ENCODE results near the gene UTP25.
"Not testable (repeated sequence)": the region's sequence is repeated elsewhere in the genome, so short reads cannot be mapped to it uniquely, and the experiment has no call there.

Gene UTP25

DNA sequence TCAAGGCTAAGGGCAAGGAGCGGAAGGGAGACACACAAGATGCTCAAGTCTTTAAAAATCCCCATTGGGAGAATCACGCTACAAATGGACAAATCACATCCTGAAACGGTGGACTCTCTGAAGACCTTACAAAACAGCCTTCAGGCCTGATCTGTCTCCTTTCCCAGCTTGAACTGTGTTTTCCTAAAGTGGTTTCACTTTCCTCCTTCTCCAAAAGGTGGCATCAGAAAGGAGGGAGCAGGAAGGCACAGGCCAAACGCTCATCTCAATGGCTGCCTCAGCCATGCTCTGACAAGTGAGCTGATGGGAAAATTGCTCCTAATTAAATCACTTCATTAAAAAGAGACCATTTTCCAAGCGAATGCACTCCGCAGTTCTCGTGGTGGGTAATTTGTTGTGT is 47.7 kb downstream of the UTP25 start:
- peak; percentile 72 for DNase-seq

GRCh38 chr1:209876078-209876800 is 48.5 kb downstream of the UTP25 start:
- DNase-seq = no peak

DNA sequence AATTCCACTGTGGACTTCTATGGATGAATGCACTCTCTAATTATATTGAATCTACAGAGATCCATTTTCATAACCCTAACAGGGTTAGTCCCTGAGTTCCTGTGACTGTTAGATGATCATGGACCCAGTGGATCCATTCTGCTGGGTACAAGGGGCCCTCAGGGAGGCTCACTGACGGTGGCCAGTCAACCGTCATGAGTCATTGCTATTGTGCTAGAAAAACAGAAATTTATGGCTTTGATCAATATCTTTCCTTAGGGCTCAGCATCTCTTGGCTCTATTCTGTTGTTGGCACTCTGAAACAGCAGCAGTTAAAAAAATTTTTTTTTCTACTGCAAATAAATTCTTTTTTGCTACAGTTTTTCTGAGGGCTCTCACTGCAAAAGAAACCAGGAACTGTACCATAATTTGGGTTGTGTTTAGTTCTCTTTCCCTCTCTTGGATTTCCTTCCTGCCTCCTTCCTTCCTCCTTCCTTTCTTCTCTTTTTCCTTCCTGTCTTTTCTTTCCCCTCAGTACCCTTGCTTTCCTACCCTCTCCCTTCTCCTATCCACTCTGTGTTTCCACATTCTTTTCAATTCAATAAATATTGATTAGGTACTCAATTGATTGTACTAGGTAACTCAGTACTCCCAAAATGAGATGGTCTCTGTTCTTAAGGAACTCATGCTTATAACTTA is 49.5 kb downstream of the UTP25 start:
- no peak for DNase-seq

GRCh38 chr1:209878964-209879363 is 51.2 kb downstream of the UTP25 start:
- DNase-seq = no peak

GRCh38 chr1:209879539-209879938 is 51.8 kb downstream of the UTP25 start:
- DNase-seq = peak; percentile 72

DNA sequence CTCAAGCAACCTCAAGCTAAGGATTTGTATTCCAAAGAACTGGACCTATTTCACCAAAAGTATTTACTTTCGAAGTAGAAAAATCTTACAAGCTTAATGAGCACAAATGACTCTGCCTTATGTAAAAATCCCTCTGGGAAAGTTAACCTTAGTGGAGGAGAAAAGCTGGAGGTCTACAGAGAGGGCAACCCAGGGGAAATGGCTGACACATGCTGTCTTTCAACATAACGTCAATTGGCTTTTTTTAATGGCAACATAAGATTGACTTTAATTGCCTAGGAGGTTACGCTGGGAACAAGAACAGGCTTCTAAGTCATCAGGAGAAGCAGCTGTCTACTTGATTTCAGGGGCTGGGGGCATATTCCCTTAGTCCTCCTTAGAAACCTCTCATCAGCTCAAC is 52.3 kb downstream of the UTP25 start:
- DNase-seq = peak; percentile 41

DNA sequence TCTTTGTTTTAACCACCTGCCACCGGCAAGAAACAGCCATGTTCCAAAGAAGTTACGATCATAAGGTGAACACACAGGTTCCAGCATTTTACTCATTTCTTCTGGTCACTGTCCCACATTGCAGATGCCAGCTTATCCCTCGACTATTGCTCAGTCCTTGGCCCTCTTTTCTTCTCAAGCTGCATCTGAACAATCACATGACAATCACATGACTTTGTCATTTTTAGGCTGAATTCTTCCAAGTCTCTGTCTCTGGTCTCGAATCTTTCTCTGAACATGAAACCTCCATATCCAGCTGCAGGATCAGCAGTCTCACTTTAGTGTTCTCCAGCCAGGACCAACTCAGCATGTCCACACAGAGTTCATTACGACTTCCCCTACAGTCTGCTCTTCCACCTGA is 53.8 kb downstream of the UTP25 start:
- no peak for DNase-seq

DNA sequence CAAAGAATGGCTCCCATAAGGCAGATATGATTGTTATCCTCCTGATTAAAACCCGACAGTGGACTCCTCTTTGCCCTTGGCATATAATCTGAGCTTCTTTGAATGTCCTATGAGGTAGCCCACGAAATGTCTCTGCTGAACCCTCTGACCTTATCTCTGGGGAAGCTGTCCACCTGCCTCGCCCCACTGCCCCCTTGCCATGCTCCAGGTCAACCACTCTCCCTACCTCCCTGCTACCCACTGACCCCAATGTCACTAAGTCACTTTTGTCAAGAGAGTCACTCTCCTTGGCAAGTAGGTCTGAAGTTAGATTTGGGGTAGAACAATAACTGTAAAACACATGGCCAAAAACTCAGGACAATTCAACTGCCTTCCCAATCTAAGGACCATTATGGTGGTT is 54.5 kb downstream of the UTP25 start:
- no peak for DNase-seq

DNA sequence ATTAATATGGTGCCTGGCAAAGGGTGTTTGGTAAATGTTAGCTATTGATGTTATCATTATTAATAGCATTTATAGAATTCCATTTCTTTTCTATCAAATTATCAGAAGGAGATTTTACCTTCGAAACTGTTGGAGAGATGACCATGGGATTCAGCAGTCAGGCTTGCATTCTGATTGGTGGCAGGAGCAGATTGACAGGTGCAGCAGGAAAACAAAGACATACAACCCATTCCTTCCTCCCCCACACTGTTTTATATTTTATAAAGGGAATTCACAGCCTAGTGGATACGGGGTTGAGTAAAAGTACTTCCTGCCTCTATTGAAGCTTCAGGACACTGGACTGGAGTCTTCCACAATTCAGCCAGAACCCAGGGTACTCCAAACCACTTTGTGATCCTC is 55.2 kb downstream of the UTP25 start:
- DNase-seq = no peak

DNA sequence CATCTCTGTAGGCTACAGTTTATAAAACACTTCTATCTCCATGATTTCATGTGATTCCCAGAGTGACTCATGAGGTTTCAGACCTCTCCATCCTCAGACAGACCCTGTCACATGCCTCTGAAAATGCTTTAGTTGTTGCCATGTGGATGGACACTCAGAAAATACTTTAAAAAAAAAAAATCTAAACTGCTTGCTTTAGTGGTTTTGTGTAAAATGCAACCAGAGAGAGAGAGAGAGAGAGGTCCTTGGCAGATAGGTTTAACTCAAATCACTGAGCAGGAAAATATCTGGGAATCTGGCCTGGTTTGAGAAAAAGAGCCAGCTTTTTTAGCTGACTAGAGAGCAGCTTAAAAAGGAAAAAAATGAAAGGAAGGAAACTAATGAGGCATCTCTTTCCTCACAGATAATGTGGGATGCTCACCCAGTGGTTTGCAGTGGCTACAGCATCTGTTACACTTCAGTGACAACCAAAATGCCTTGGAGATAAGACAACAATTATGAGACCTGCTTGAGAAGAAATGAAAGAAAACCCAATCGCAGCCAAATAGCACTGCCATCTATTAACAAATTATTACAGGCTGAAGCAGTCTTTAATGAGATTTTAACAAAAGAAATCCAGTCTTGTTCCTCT is 55.7 kb downstream of the UTP25 start:
- peak; percentile 48 for DNase-seq

GRCh38 chr1:209884249-209884648 is 56.5 kb downstream of the UTP25 start:
- no peak for DNase-seq

- no peak for DNase-seq
These were observed 56.9 kb downstream of the UTP25 start for GRCh38 chr1:209884665-209885117.

DNA sequence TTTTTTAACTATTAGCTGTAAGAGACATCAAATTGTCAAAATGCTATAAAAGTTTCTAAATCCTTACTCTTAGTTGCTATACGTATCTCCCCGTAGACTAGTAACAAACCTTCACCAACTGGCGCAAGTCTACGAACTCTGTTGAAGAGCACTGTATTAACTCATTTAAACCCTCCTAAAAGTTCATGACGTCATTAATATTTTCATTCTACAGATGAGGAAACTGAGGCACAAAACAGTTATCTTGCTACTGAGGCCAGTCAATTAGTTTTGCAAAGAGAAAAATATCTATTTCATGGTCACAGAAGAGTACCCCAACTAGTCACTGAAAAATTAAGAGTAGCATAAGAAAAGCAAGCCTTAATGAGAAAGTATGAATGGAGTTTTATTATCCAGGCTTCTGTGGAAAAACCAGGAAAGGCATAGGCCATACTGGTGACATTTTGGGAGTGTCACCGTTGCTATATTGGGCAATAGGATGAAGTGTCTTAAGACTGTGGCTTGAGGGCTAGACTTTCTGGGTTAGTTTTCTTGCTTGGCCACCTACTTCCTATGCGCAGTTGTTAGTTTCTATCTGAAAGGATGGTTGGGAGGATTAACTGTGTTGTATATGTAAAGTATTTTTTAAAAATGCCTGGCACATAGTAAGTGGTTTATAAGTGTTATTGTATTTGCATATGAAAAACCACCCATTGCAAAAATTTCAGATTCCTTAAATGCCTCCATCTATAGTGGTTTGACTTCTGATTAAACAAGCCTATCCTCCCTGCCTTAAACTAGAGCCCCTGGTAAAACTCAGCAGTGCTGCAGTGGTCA is 57.8 kb downstream of the UTP25 start:
- DNase-seq = no peak

DNA sequence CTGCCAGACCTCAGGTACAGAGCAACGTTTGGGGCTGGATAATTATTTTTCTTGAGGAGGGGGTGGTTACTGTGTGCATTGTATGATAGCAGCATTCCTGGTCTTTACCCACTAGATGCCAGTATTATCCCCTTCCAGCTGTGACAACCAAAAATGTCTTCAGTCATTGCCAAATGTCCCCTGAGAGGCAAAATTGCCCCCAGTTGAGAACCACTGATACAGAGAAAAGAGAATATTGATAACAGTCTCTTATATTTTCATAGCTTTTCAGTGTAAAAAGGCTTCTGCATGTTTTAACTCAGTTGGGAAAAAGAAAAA is 58.4 kb downstream of the UTP25 start:
- DNase-seq = no peak

- DNase-seq = not testable (repeated sequence)
These were observed 60.7 kb downstream of the UTP25 start for GRCh38 chr1:209888291-209889076.

DNA sequence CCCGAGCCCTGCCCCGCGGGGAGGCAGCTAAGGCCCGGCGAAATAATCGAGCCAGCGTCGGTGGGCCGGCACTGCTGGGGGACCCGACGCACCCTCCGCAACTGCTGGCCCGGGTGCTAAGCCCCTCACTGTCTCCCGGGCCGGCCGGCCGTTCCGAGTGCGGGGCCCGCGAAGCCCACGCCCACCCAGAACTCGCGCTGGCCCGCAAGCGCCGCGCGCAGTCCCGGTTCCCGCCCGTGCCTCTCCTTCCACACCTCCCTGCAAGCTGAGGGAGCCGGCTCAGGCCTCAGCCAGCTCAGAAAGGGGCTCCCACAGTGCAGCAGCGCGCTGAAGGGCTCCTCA is 61.3 kb downstream of the UTP25 start:
- no peak for DNase-seq

- DNase-seq = no peak
These were observed 63.0 kb downstream of the UTP25 start for GRCh38 chr1:209890641-209891330.

GRCh38 chr1:209893751-209894150 is 66.0 kb downstream of the UTP25 start:
- DNase-seq = no peak

DNA sequence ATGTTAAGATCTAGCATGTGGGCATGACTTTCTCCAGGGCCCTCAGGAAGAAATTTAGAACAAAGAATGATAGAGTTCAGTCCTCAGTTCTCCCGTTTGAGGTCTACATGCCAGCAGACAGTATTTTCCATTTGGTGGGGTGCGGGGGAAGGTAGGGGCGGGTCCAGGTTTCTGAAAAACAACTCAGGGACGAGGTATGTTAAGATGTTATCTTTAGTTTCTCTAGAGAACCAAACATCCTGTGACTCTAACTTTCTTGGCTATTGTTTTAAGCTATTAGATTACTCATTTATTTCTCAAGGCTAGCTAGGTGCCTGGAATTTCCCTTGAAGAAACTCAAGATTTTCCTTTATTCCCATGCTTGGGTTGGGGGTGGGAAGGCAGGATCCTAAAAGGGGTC is 67.9 kb downstream of the UTP25 start:
- DNase-seq = no peak

DNA sequence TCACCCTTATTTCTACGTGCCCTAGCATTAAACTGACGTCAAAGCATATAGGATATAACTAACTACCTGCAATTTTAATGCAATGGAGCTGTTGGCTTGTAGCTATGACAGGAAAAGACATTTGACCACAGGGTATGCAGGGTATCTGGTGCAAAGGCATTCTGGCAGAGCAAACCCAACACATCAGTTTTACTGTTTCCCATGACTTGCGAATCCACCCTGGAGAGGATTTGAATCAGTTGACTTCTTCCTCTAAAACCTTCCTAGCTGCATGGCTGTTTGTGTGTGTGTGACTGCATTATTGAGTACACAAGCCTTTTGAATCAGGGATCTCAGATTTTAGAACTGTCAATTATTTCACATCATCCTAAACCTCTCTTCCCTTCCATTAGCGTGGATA is 68.6 kb downstream of the UTP25 start:
- DNase-seq = no peak

DNA sequence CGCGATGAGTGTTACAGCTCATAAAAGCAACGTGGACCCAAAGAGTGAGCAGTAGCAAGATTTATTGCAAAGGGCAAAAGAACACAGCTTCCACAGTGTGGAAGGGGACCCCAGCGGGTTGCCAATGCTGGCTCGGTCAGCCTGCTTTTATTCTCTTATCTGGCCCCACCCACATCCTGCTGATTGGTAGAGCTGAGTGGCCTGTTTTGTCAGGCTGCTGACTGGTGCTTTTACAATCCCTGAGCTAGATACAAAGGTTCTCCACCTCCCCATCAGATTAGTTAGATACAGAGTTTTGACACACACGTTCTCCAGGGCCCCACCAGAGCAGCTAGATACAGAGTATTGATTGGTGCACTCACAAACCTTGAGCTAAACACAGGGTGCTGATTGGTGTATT is 70.5 kb downstream of the UTP25 start:
- DNase-seq = not testable (repeated sequence)

DNA sequence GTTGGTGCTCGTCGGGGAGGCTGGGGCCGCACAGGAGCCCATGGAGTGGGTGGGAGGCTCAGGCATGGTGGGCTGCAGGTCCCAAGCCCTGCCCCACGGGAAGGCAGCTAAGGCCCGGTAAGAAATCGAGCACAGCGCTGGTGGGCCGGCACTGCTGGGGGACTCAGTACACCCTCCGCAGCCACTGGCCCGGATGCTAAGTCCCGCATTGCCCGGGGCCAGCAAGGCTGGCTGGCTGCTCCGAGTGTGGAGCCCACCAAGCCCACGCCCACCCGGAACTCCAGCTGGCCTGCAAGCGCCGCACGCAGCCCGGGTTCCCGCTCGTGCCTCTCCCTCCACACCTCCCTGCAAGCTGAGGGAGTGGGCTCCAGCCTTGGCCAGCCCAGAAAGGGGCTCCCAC is 71.1 kb downstream of the UTP25 start:
- DNase-seq = not testable (repeated sequence)

Data from retina (tissue), 1 donor.